Medulla oblongata (tissue), 1 donor: ENCODE results near the gene LRMDA.
"Not testable (repeated sequence)": the region's sequence is repeated elsewhere in the genome, so short reads cannot be mapped to it uniquely, and the experiment has no call there.

Experiments used
- DNase-seq: peaks from one replicate; pipeline ENCODE4 v3.0.0-alpha.2; 2015; ENCODE audit errors: extremely low spot score

Gene LRMDA

GRCh38 chr10:76043261-76043660 is 611.8 kb downstream of the LRMDA start:
- DNase-seq, result no peak

GRCh38 chr10:76044751-76045150 is 613.3 kb downstream of the LRMDA start:
- DNase-seq, result no peak

GRCh38 chr10:76045174-76045573 is 613.8 kb downstream of the LRMDA start:
- no peak for DNase-seq

- no peak for DNase-seq
These were observed 616.1 kb downstream of the LRMDA start for GRCh38 chr10:76047521-76047920.

GRCh38 chr10:76049581-76050290 is 618.3 kb downstream of the LRMDA start:
- no peak for DNase-seq

- no peak for DNase-seq
These were observed 618.8 kb downstream of the LRMDA start for GRCh38 chr10:76050291-76050625.

- no peak for DNase-seq
These were observed 619.8 kb downstream of the LRMDA start for GRCh38 chr10:76051007-76051936.

GRCh38 chr10:76052682-76053503 is 621.5 kb downstream of the LRMDA start:
- DNase-seq, result no peak

GRCh38 chr10:76055466-76055865 is 624.0 kb downstream of the LRMDA start:
- no peak for DNase-seq

- DNase-seq, result no peak
These were observed 624.5 kb downstream of the LRMDA start for GRCh38 chr10:76055963-76056362.

GRCh38 chr10:76060993-76061392 is 629.6 kb downstream of the LRMDA start:
- DNase-seq, result not testable (repeated sequence)

- DNase-seq, result no peak
These were observed 635.0 kb downstream of the LRMDA start for GRCh38 chr10:76066457-76066856.

- no peak for DNase-seq
These were observed 636.0 kb downstream of the LRMDA start for GRCh38 chr10:76067447-76067846.

GRCh38 chr10:76068856-76069255 is 637.4 kb downstream of the LRMDA start:
- DNase-seq, result no peak

GRCh38 chr10:76070916-76071315 is 639.5 kb downstream of the LRMDA start:
- no peak for DNase-seq

- DNase-seq, result no peak
These were observed 640.4 kb downstream of the LRMDA start for GRCh38 chr10:76071653-76072365.

- no peak for DNase-seq
These were observed 641.0 kb downstream of the LRMDA start for GRCh38 chr10:76072384-76072783.

GRCh38 chr10:76073524-76073923 is 642.1 kb downstream of the LRMDA start:
- DNase-seq, result no peak

- DNase-seq, result no peak
These were observed 643.2 kb downstream of the LRMDA start for GRCh38 chr10:76074659-76075058.

- no peak for DNase-seq
These were observed 649.0 kb downstream of the LRMDA start for GRCh38 chr10:76080451-76080850.

GRCh38 chr10:76080991-76081390 is 649.6 kb downstream of the LRMDA start:
- no peak for DNase-seq

GRCh38 chr10:76082232-76082631 is 650.8 kb downstream of the LRMDA start:
- no peak for DNase-seq
